Parathyroid adenoma (tissue), 2 donors: ENCODE data around the gene MAJIN.

ENCODE experiments used
- H2AFZ ChIP-seq: fragments of 300-600 bp; sonication (generic); one replicate; pipeline ENCODE4 v1.7.0; 2017; ENCODE audit warnings: antibody characterized with exemption, mild to moderate bottlenecking
- H3K27ac ChIP-seq: fragments of 300-600 bp; sonication (generic); one replicate; pipeline ENCODE4 v1.7.0; 2017
- H3K27me3 ChIP-seq: fragments of 300-600 bp; sonication (generic); one replicate; pipeline ENCODE4 v1.7.0; 2017; ENCODE audit warnings: low read length; ENCODE audit not compliant: control insufficient read depth, insufficient read depth
- H3K36me3 ChIP-seq: fragments of 300-600 bp; sonication (generic); one replicate; pipeline ENCODE4 v1.7.0; 2017; ENCODE audit warnings: low read length; ENCODE audit not compliant: control insufficient read depth, insufficient read depth
- H3K4me1 ChIP-seq: fragments of 300-600 bp; sonication (generic); one replicate; pipeline ENCODE4 v1.7.0; 2017; ENCODE audit warnings: control low read depth
- H3K4me2 ChIP-seq: fragments of 300-600 bp; sonication (generic); one replicate; pipeline ENCODE4 v1.7.0; 2017; ENCODE audit warnings: low read length
- H3K4me3 ChIP-seq: fragments of 300-600 bp; sonication (generic); one replicate; pipeline ENCODE4 v1.7.0; 2017; ENCODE audit warnings: low read depth, low read length
- H3K79me2 ChIP-seq: fragments of 300-600 bp; sonication (generic); one replicate; pipeline ENCODE4 v1.7.0; 2017; ENCODE audit warnings: control low read depth
- H3K9ac ChIP-seq: fragments of 300-600 bp; sonication (generic); one replicate; pipeline ENCODE4 v1.7.0; 2017; ENCODE audit warnings: mild to moderate bottlenecking
- H3K9me3 ChIP-seq: fragments of 300-600 bp; sonication (generic); one replicate; pipeline ENCODE4 v1.7.0; 2017; ENCODE audit warnings: low read length; ENCODE audit not compliant: control insufficient read depth
- CTCF ChIP-seq: fragments of 300-600 bp; sonication (generic); IDR thresholded peaks from one replicate; pipeline ENCODE4 v1.7.0; 2017; ENCODE audit warnings: antibody characterized with exemption, mild to moderate bottlenecking
- donor health status: primary hyperparathyroidism.

MAJIN gene

GRCh38 chr11:65016705-65017104, 44.8 kb upstream of the MAJIN start:
- Histone ChIP-seq H3K27ac (no peak overlapping the region), H3K9ac (no peak overlapping the region), H3K4me2 (no peak overlapping the region), H3K79me2 (peaks cover 7% of the 10 kb centered on the region), H3K9me3 (no peaks in the 10 kb centered on the region), H3K36me3 (no peaks in the 10 kb centered on the region), H3K4me3 (no peak overlapping the region), H3K4me1 (no peaks in the 10 kb centered on the region), H2AFZ (no peak overlapping the region), H3K27me3 (no peaks in the 10 kb centered on the region)
- no peak for TF ChIP-seq CTCF

GRCh38 chr11:65014726-65015227, 42.9 kb upstream of the MAJIN start:
- H3K36me3 ChIP-seq, result no peaks in the 10 kb centered on the region
- peak overlapping the region; percentile 66 for H3K4me3 ChIP-seq
- H3K9me3 ChIP-seq, result no peaks in the 10 kb centered on the region
- peak overlapping the region; percentile 94 for H2AFZ ChIP-seq
- no peak for TF ChIP-seq CTCF
- no peaks in the 10 kb centered on the region for H3K27me3 ChIP-seq
- peak overlapping the region; percentile 97 for H3K27ac ChIP-seq
- no peaks in the 10 kb centered on the region for H3K4me1 ChIP-seq
- H3K9ac ChIP-seq, result no peak overlapping the region
- H3K79me2 ChIP-seq, result peaks cover 7% of the 10 kb centered on the region
- H3K4me2 ChIP-seq, result peak overlapping the region; percentile 84

GRCh38 chr11:65013888-65014725, 42.2 kb upstream of the MAJIN start, which contains the start of gene ARL2:
Gene ARL2 (plus strand): TSS chr11:65014160. CDS start chr11:65014208, 48 bp downstream.
- no peaks in the 10 kb centered on the region for H3K27me3 ChIP-seq

GRCh38 chr11:65013130-65013887, 41.4 kb upstream of the MAJIN start:
- TF ChIP-seq CTCF, result peak; percentile 64
- H3K79me2 ChIP-seq, result peaks cover 7% of the 10 kb centered on the region
- H3K9me3 ChIP-seq, result no peaks in the 10 kb centered on the region
- no peaks in the 10 kb centered on the region for H3K4me1 ChIP-seq
- no peak overlapping the region for H3K9ac ChIP-seq
- peak overlapping the region; percentile 66 for H3K4me3 ChIP-seq
- peak overlapping the region; percentile 94 for H2AFZ ChIP-seq
- peak overlapping the region; percentile 84 for H3K4me2 ChIP-seq
- H3K27ac ChIP-seq, result peak overlapping the region; percentile 97
- H3K27me3 ChIP-seq, result no peaks in the 10 kb centered on the region
- no peaks in the 10 kb centered on the region for H3K36me3 ChIP-seq

More at GRCh38 chr11:65013888-65014725, 42.2 kb upstream of the MAJIN start, which contains the start of gene ARL2:
- TF ChIP-seq CTCF, result peak; percentile 79
- Histone ChIP-seq H3K36me3 (no peaks in the 10 kb centered on the region), H3K79me2 (peaks cover 7% of the 10 kb centered on the region), H3K4me1 (no peaks in the 10 kb centered on the region), H3K4me3 (peak within 1 kb of the TSS; percentile 66), H3K9me3 (no peaks in the 10 kb centered on the region), H3K27ac (peak within 1 kb of the TSS; percentile 97), H2AFZ (peak within 1 kb of the TSS; percentile 94), H3K4me2 (peak within 1 kb of the TSS; percentile 84), H3K9ac (no peak within 1 kb of the TSS)
